Measurements from ENCODE around the gene METTL27. TPM values are rescaled to one million over a fixed set of nuclear protein-coding genes. Genes with fewer than 3 reads are reported as not detected.
A peak's percentile ranks its signal among the peaks of the same experiment; 100 is the strongest.

The METTL27 gene
- total and polyA plus RNA-seq, 10 donors, result 0.59 to 8.5 (median 2.9) TPM

GRCh38 chr7:73815436-73815835 lies 26.9 kb downstream of the METTL27 start:
- 75 to 80% (median 78%) methylated on average over 8 of the region's 8 CpGs for WGBS, 5 donors
- TF ChIP-seq POLR2A (IDR thresholded peaks at IDR 0.05) (no peak), POLR2AphosphoS5 (IDR thresholded peaks at IDR 0.05) (no peak), CTCF (IDR thresholded peaks at IDR 0.05 in 8 of 11, conservative IDR thresholded peaks at IDR 0.05 in 3 of 11) (no peak)
- Histone ChIP-seq H3K27me3 (replicated peaks in 1 of 7) (peaks cover 0 to 24% (median 3%) of the 10 kb centered on the region in 7 donors), H3K4me1 (no peaks in the 10 kb centered on the region), H3K9me3 (peaks cover 0 to 20% (median 16%) of the 10 kb centered on the region in 8 donors), H3K27ac (no peak overlapping the region), H3K36me3 (no peaks in the 10 kb centered on the region), H3K4me3 (no peak overlapping the region)
- DNase-seq, result peak; percentile 46
- intact Hi-C loops (cut with DNase I; ENCODE audit: low total_unique reads), result no loop called here

- Histone ChIP-seq H3K36me3 (no peaks in the 10 kb centered on the region), H3K27me3 (replicated peaks in 1 of 7) (peaks cover 0 to 24% (median 3%) of the 10 kb centered on the region in 7 donors), H3K27ac (no peak overlapping the region), H3K9me3 (peaks cover 0 to 20% (median 16%) of the 10 kb centered on the region in 8 donors), H3K4me1 (no peaks in the 10 kb centered on the region), H3K4me3 (no peak overlapping the region)
- intact Hi-C loops (cut with DNase I; ENCODE audit: low total_unique reads), result loop anchor here (5.0 kb wide), 1 partner anchor 44 kb away; no protein-coding TSS in a partner anchor
- TF ChIP-seq CTCF (IDR thresholded peaks at IDR 0.05 in 8 of 11, conservative IDR thresholded peaks at IDR 0.05 in 3 of 11) (no peak), POLR2AphosphoS5 (IDR thresholded peaks at IDR 0.05) (no peak), POLR2A (IDR thresholded peaks at IDR 0.05) (no peak)
- WGBS, 5 donors, result 83 to 94% (median 91%) methylated on average over 3 of the region's 3 CpGs
- no peak for DNase-seq
Measured at GRCh38 chr7:73812996-73813395, 29.3 kb downstream of the METTL27 start.

- no peak overlapping the region for H3K4me3 ChIP-seq
- DNase-seq, result peak; percentile 86
- H3K36me3 ChIP-seq, result no peaks in the 10 kb centered on the region
- H3K9me3 ChIP-seq, result peaks cover 0 to 20% (median 16%) of the 10 kb centered on the region in 8 donors
- H3K27me3 ChIP-seq (replicated peaks in 1 of 7), result peaks cover 0 to 24% (median 3%) of the 10 kb centered on the region in 7 donors
- WGBS, 5 donors, result 12 to 15% (median 14%) methylated on average over 11 of the region's 11 CpGs
- no peak overlapping the region for H3K27ac ChIP-seq
- intact Hi-C loops (cut with DNase I; ENCODE audit: low total_unique reads), result loop anchor here (5.0 kb wide), 1 partner anchor 46 kb away; no protein-coding TSS in a partner anchor
- H3K4me1 ChIP-seq, result no peaks in the 10 kb centered on the region
- TF ChIP-seq POLR2A (IDR thresholded peaks at IDR 0.05) (no peak), POLR2AphosphoS5 (IDR thresholded peaks at IDR 0.05) (peak in 2 of 3 donors; percentile 14 to 26), CTCF (IDR thresholded peaks at IDR 0.05 in 8 of 11, conservative IDR thresholded peaks at IDR 0.05 in 3 of 11) (peak; percentile 66 to 87 (median 79))
Measured at GRCh38 chr7:73811760-73812168, 30.6 kb downstream of the METTL27 start.

DNA sequence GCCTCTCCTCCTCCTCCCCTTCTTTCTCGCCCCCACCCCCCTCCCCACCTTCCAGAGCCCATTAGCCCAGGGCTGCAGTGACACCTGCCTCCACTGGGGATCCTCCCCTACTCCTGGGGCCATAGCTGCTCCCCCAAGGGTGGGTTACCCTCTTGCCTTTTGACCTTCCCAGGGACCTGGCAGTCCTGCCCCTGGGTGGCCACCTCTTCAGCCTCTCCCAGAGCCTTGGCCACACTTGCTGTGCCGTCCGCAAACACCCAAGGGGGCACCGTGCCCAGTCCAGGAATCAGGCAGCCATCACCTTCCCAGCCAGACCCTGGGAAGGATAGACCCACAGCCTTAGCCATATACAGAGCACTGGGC lies 31.3 kb downstream of the METTL27 start:
- Histone ChIP-seq H3K9me3 (peaks cover 0 to 20% (median 16%) of the 10 kb centered on the region in 8 donors), H3K4me3 (no peak overlapping the region), H3K36me3 (no peaks in the 10 kb centered on the region), H3K4me1 (no peaks in the 10 kb centered on the region), H3K27me3 (replicated peaks in 1 of 7) (peaks cover 0 to 24% (median 3%) of the 10 kb centered on the region in 7 donors), H3K27ac (no peak overlapping the region)
- intact Hi-C loops (cut with DNase I; ENCODE audit: low total_unique reads), result loop anchor here (5.0 kb wide), 1 partner anchor 46 kb away; no protein-coding TSS in a partner anchor
- WGBS, 5 donors, result 55 to 83% (median 61%) methylated on average over 3 to 4 of the region's 4 CpGs
- peak; percentile 56 for DNase-seq
- TF ChIP-seq CTCF (IDR thresholded peaks at IDR 0.05 in 8 of 11, conservative IDR thresholded peaks at IDR 0.05 in 3 of 11) (no peak), POLR2A (IDR thresholded peaks at IDR 0.05) (no peak), POLR2AphosphoS5 (IDR thresholded peaks at IDR 0.05) (no peak)

Measured in spleen (tissue), 11 donors.